ENCODE results near the gene LIPM. TPM values are rescaled to one million over a fixed set of nuclear protein-coding genes. Genes with fewer than 3 reads are reported as not detected.

LIPM gene
- total RNA-seq, 1 experiment from 2014 or later = not detected

- CTCF ChIA-PET = interaction anchor here (0.6 to 5.0 kb wide), 70 partner anchors 8 to 1831 kb away, joined by 3 to 81 read pairs (median 4); partner anchors contain the start of gene LIPM
- TF ChIP-seq CTCF (IDR thresholded peaks at IDR 0.05; ENCODE audit: unreplicated experiment) = peak; percentile 60
- Mint-ChIP-seq H3K4me3 (ENCODE audit: unreplicated experiment) (no peak overlapping the region), H3K27ac (ENCODE audit: low read depth, unreplicated experiment) (no peak overlapping the region), H3K9me3 (ENCODE audit: unreplicated experiment) (no peaks in the 10 kb centered on the region), H3K27me3 (ENCODE audit: insufficient read depth, unreplicated experiment) (no peaks in the 10 kb centered on the region), H3K36me3 (ENCODE audit: insufficient read depth, unreplicated experiment) (no peaks in the 10 kb centered on the region), H3K4me1 (ENCODE audit: insufficient read depth, unreplicated experiment) (peaks cover 8% of the 10 kb centered on the region)
- BruUV-seq (replicated peaks) = no TSS peak
- intact Hi-C loops (cut with micrococcal nuclease) = loop anchor here (1.0 to 10.0 kb wide), 4 partner anchors 117 to 336 kb away; no protein-coding TSS in a partner anchor
- POLR2A ChIA-PET = interaction anchor here (0.6 to 1.2 kb wide), 4 partner anchors 10 to 955 kb away, joined by 3 to 4 read pairs (median 3); partner anchors contain the start of gene STAMBPL1
- DNase-seq (ENCODE audit: unreplicated experiment) = peak; percentile 74
Measured at GRCh38 chr10:88810196-88810961, 7.8 kb downstream of the LIPM start.

GRCh38 chr10:88813200-88813599 lies 10.7 kb downstream of the LIPM start:
- Mint-ChIP-seq H3K4me1 (ENCODE audit: insufficient read depth, unreplicated experiment) (peaks cover 8% of the 10 kb centered on the region), H3K36me3 (ENCODE audit: insufficient read depth, unreplicated experiment) (no peaks in the 10 kb centered on the region), H3K27ac (ENCODE audit: low read depth, unreplicated experiment) (no peak overlapping the region), H3K9me3 (ENCODE audit: unreplicated experiment) (no peaks in the 10 kb centered on the region), H3K4me3 (ENCODE audit: unreplicated experiment) (no peak overlapping the region), H3K27me3 (ENCODE audit: insufficient read depth, unreplicated experiment) (no peaks in the 10 kb centered on the region)
- intact Hi-C loops (cut with micrococcal nuclease) = loop anchor here (10.0 kb wide), 1 partner anchor 338 kb away; no protein-coding TSS in a partner anchor
- ChIA-PET POLR2A (no interaction called here), CTCF (interaction anchor here (0.6 to 1.3 kb wide), 3 partner anchors 8 to 374 kb away, joined by 3 read pairs; no protein-coding TSS in a partner anchor)
- BruUV-seq (replicated peaks) = no TSS peak
- no peak for DNase-seq (ENCODE audit: unreplicated experiment)
- no peak for TF ChIP-seq CTCF (IDR thresholded peaks at IDR 0.05; ENCODE audit: unreplicated experiment)

GRCh38 chr10:88819290-88819689 lies 16.8 kb downstream of the LIPM start:
- intact Hi-C loops (cut with micrococcal nuclease) = loop anchor here (10.0 kb wide), 1 partner anchor 344 kb away; no protein-coding TSS in a partner anchor
- Mint-ChIP-seq H3K27me3 (ENCODE audit: insufficient read depth, unreplicated experiment) (no peaks in the 10 kb centered on the region), H3K36me3 (ENCODE audit: insufficient read depth, unreplicated experiment) (no peaks in the 10 kb centered on the region), H3K9me3 (ENCODE audit: unreplicated experiment) (no peaks in the 10 kb centered on the region), H3K27ac (ENCODE audit: low read depth, unreplicated experiment) (peak overlapping the region; percentile 96), H3K4me3 (ENCODE audit: unreplicated experiment) (no peak overlapping the region), H3K4me1 (ENCODE audit: insufficient read depth, unreplicated experiment) (peaks cover 17% of the 10 kb centered on the region)
- ChIA-PET CTCF (interaction anchor here (1.2 to 2.5 kb wide), 2 partner anchors 9 to 114 kb away, joined by 8 to 9 read pairs; no protein-coding TSS in a partner anchor), POLR2A (interaction anchor here (0.9 to 1.0 kb wide), 2 partner anchors 24 to 344 kb away, joined by 3 read pairs; no protein-coding TSS in a partner anchor)
- BruUV-seq (replicated peaks) = no TSS peak
- TF ChIP-seq CTCF (IDR thresholded peaks at IDR 0.05; ENCODE audit: unreplicated experiment) = no peak
- DNase-seq (ENCODE audit: unreplicated experiment) = no peak

GRCh38 chr10:88820748-88821401 lies 18.3 kb downstream of the LIPM start:
- ChIA-PET CTCF (interaction anchor here (1.4 to 7.6 kb wide), 5 partner anchors 11 to 255 kb away, joined by 7 to 66 read pairs (median 18); no protein-coding TSS in a partner anchor), POLR2A (interaction anchor here (0.6 to 2.0 kb wide), 17 partner anchors 10 to 336 kb away, joined by 3 to 11 read pairs (median 4); partner anchors contain the start of gene STAMBPL1)
- Mint-ChIP-seq H3K4me3 (ENCODE audit: unreplicated experiment) (no peak overlapping the region), H3K27ac (ENCODE audit: low read depth, unreplicated experiment) (peak overlapping the region; percentile 96), H3K4me1 (ENCODE audit: insufficient read depth, unreplicated experiment) (peaks cover 17% of the 10 kb centered on the region), H3K27me3 (ENCODE audit: insufficient read depth, unreplicated experiment) (no peaks in the 10 kb centered on the region), H3K9me3 (ENCODE audit: unreplicated experiment) (no peaks in the 10 kb centered on the region), H3K36me3 (ENCODE audit: insufficient read depth, unreplicated experiment) (no peaks in the 10 kb centered on the region)
- DNase-seq (ENCODE audit: unreplicated experiment) = peak; percentile 85
- intact Hi-C loops (cut with micrococcal nuclease) = no loop called here
- no TSS peak for BruUV-seq (replicated peaks)
- no peak for TF ChIP-seq CTCF (IDR thresholded peaks at IDR 0.05; ENCODE audit: unreplicated experiment)
